Mononuclear cell (primary cell): ENCODE measurements around the gene VSTM5. TPM values are rescaled to one million over a fixed set of nuclear protein-coding genes. Genes with fewer than 3 reads are reported as not detected.
"Not testable (repeated sequence)": the region's sequence is repeated elsewhere in the genome, so short reads cannot be mapped to it uniquely, and the experiment has no call there.

Source experiments
- H3K27me3 ChIP-seq: 2 replicates; pipeline ENCODE4 v1.6.0; 2011; ENCODE audit warnings: low read length, control low read depth; ENCODE audit not compliant: insufficient read depth
- H3K4me1 ChIP-seq: 2 replicates; pipeline ENCODE4 v1.5.1; 2011; ENCODE audit warnings: mild to moderate bottlenecking, low read length, control low read depth; ENCODE audit not compliant: insufficient read depth
- H3K4me3 ChIP-seq: 2 replicates; pipeline ENCODE4 v1.5.1; 2011; ENCODE audit warnings: mild to moderate bottlenecking, low read length, moderate library complexity
- H3K9me3 ChIP-seq: 2 replicates; pipeline ENCODE4 v1.5.1; 2011; ENCODE audit warnings: low read depth, mild to moderate bottlenecking, control low read depth, low read length
- total RNA-seq: library from RNA; depleted of rRNA; stranded (reverse); fragments of >200 nt; gene quantifications from one replicate; pipeline ENCODE4 v1.2.3, GENCODE V29; 2012

Gene VSTM5
- total RNA-seq, result not detected

GRCh38 chr11:93850594-93851018 is at the start of gene VSTM5:
VSTM5 (minus strand) TSS chr11:93850618; CDS start chr11:93850502, 116 bp downstream.
- peaks cover 14% of the 10 kb centered on the region for H3K27me3 ChIP-seq
- H3K4me3 ChIP-seq, result no peak within 1 kb of the TSS
- peaks cover 4% of the 10 kb centered on the region for H3K4me1 ChIP-seq
- H3K9me3 ChIP-seq, result no peaks in the 10 kb centered on the region

- H3K9me3 ChIP-seq, result no peaks in the 10 kb centered on the region
- H3K4me1 ChIP-seq, result no peaks in the 10 kb centered on the region
- H3K27me3 ChIP-seq, result no peaks in the 10 kb centered on the region
- H3K4me3 ChIP-seq, result no peak overlapping the region
These were observed 44.9 kb upstream of the VSTM5 start for GRCh38 chr11:93895106-93895862.

GRCh38 chr11:93890391-93891051 is 40.1 kb upstream of the VSTM5 start:
- no peaks in the 10 kb centered on the region for H3K9me3 ChIP-seq
- H3K27me3 ChIP-seq, result no peaks in the 10 kb centered on the region
- H3K4me1 ChIP-seq, result no peaks in the 10 kb centered on the region
- no peak overlapping the region for H3K4me3 ChIP-seq

GRCh38 chr11:93887111-93887510 is 36.7 kb upstream of the VSTM5 start:
- Histone ChIP-seq H3K27me3 (no peaks in the 10 kb centered on the region), H3K9me3 (no peaks in the 10 kb centered on the region), H3K4me3 (no peak overlapping the region), H3K4me1 (no peaks in the 10 kb centered on the region)

GRCh38 chr11:93879114-93879513 is 28.7 kb upstream of the VSTM5 start:
- not testable (repeated sequence) for H3K4me1 ChIP-seq, H3K9me3 ChIP-seq, H3K27me3 ChIP-seq, H3K4me3 ChIP-seq

GRCh38 chr11:93875637-93876036 is 25.2 kb upstream of the VSTM5 start:
- Histone ChIP-seq H3K27me3 (no peaks in the 10 kb centered on the region), H3K9me3 (no peaks in the 10 kb centered on the region), H3K4me3 (no peak overlapping the region), H3K4me1 (no peaks in the 10 kb centered on the region)

GRCh38 chr11:93871526-93871925 is 21.1 kb upstream of the VSTM5 start:
- no peaks in the 10 kb centered on the region for H3K4me1 ChIP-seq
- H3K27me3 ChIP-seq, result no peaks in the 10 kb centered on the region
- no peaks in the 10 kb centered on the region for H3K9me3 ChIP-seq
- H3K4me3 ChIP-seq, result no peak overlapping the region

- no peaks in the 10 kb centered on the region for H3K9me3 ChIP-seq
- H3K4me1 ChIP-seq, result no peaks in the 10 kb centered on the region
- H3K4me3 ChIP-seq, result no peak overlapping the region
- no peaks in the 10 kb centered on the region for H3K27me3 ChIP-seq
These were observed 20.2 kb upstream of the VSTM5 start for GRCh38 chr11:93870616-93871015.

GRCh38 chr11:93869830-93870229 is 19.4 kb upstream of the VSTM5 start:
- Histone ChIP-seq H3K4me1 (no peaks in the 10 kb centered on the region), H3K9me3 (no peaks in the 10 kb centered on the region), H3K4me3 (no peak overlapping the region), H3K27me3 (no peaks in the 10 kb centered on the region)

- not testable (repeated sequence) for H3K4me1 ChIP-seq, H3K4me3 ChIP-seq, H3K27me3 ChIP-seq, H3K9me3 ChIP-seq
These were observed 18.0 kb upstream of the VSTM5 start for GRCh38 chr11:93868404-93868803.

- H3K9me3 ChIP-seq, result no peaks in the 10 kb centered on the region
- no peaks in the 10 kb centered on the region for H3K4me1 ChIP-seq
- H3K4me3 ChIP-seq, result no peak overlapping the region
- H3K27me3 ChIP-seq, result no peaks in the 10 kb centered on the region
These were observed 11.4 kb upstream of the VSTM5 start for GRCh38 chr11:93861808-93862207.

GRCh38 chr11:93858121-93858775 is 7.8 kb upstream of the VSTM5 start:
- no peaks in the 10 kb centered on the region for H3K27me3 ChIP-seq
- no peaks in the 10 kb centered on the region for H3K4me1 ChIP-seq
- H3K4me3 ChIP-seq, result no peak overlapping the region
- H3K9me3 ChIP-seq, result no peaks in the 10 kb centered on the region

- Histone ChIP-seq H3K4me1 (no peaks in the 10 kb centered on the region), H3K27me3 (no peaks in the 10 kb centered on the region), H3K9me3 (no peaks in the 10 kb centered on the region), H3K4me3 (no peak overlapping the region)
These were observed 7.1 kb upstream of the VSTM5 start for GRCh38 chr11:93857413-93858120.

- H3K27me3 ChIP-seq, result peaks cover 14% of the 10 kb centered on the region
- H3K4me1 ChIP-seq, result peaks cover 4% of the 10 kb centered on the region
- H3K4me3 ChIP-seq, result no peak overlapping the region
- H3K9me3 ChIP-seq, result no peaks in the 10 kb centered on the region
These were observed 1.8 kb upstream of the VSTM5 start for GRCh38 chr11:93852242-93852641.
